NCI-H2196 treated with DMSO at 0.1 percent for 48 hours (cell line): Measurements from ENCODE around the gene TRAPPC2L.

Source experiments
- DNase-seq: peaks from one replicate; lab custom pipeline; 2025; ENCODE audit not compliant: unreplicated experiment; lab: John Stamatoyannopoulos, UW

The TRAPPC2L gene

DNA sequence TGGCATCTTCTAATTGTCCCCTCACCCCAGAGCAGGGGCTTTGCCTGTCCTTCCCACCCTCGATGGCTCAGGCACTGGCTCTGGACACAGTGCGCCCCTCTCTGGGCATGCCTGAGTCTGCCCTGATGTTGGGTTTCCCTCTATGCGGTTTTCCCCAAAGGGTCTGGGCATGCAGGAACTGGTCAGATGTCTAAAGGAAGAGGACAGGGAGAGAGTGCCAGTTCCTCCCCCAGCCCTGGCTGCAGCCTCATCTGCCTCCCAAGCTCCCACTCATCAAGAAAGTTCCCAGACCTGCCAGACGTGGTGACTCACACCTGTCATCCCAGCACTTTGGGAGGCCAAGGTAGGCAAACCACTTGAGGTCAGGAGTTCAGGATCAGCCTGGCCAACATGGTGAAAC, 50.8 kb downstream of the TRAPPC2L start:
- no peak for DNase-seq

DNA sequence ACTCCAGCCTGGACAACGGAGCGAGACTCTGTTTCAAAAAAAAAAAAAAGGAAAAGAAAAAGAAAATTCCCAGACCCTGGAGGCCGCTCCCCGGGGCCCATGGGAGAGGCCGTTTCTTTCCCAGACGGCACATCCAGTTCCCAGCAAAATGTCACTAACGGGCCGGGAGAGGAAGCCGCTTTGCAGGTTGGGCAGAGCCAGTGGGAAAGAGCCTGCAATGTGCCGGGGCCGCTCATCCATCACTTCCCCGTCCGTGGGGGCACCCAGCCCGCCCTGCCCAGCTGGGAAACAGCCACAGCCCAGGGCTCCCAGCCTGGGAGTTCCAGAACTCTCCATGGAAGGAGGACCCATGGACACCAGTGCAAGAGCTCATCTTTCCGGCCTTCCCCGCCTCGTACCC, 51.4 kb downstream of the TRAPPC2L start:
- DNase-seq, result no peak

DNA sequence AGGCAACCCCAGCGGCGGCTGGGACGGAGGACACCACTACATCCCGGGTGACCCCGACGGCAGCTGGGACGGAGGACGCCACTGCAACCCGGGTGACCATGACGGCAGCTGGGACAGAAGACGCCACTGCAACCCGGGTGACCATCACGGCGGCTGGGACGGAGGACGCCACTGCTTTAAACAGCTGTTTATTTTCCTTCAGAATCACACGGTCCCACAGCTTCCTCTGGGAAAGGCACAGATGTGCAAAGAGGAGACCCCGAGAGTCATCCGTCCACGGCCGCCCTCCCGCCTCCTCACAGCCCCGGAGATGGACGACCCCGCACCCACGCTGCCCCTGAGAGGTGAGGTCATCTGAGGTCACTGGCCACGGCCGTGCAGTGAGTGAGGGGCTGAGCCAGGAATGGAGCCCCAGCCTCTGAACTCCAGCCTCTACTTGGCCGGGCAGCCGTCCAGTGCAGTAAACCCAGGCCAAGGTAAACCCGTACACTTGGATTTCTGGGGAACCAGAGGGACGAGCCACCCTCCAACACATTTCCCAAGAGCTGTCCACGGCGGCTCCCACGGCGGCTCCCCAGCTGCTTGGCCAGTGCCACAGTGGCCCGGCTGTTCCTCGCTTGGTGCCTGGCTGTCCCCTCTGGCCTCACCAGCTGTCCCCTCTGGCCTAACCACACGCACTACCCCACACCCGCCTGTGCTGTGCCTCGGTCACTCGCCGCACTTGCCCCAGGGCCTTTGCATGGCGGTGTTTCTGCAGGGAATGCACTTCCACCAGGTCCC, 52.7 kb downstream of the TRAPPC2L start:
- DNase-seq, result no peak

DNA sequence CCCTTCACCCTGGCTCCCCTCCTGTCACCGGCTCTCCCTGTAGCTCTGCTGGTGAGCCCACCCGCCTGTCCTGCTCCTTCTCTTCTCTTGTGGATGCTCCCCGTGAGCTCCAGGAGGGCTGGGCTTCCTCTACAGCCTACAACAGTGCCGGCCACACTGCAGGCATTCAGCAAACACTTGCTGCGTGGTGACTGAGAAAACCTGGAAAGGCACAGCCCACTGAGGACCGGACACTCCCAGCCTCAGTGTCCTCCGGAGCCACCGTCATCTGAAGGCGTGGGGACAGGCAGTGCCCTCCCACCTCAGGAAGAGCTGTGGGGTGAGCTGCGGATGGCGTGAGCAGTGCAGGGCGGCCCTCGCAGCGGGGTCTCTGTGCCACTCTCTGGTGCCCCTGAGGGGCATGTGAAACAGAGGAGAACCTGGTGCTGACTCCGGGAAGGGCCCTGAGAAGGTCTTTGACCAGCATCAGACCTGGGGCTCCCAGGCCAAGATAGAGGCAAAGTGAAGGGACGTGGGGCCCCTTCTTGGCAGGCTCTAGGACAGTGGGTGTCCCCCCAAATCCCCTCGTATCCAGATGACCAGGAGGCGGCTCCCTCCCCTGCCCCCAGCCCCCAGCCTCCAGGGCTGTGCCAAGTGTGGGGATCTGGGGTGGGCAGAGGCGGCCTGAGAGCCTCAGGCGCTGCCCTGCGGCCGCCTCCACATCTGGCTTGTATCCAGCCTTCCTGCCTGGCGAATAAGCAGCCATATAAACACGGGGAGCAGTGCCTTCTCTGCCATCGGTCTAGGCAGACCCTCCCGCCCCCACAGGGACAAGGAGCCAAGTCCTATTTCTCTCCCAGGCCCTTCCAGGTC, 53.6 kb downstream of the TRAPPC2L start:
- no peak for DNase-seq

DNA sequence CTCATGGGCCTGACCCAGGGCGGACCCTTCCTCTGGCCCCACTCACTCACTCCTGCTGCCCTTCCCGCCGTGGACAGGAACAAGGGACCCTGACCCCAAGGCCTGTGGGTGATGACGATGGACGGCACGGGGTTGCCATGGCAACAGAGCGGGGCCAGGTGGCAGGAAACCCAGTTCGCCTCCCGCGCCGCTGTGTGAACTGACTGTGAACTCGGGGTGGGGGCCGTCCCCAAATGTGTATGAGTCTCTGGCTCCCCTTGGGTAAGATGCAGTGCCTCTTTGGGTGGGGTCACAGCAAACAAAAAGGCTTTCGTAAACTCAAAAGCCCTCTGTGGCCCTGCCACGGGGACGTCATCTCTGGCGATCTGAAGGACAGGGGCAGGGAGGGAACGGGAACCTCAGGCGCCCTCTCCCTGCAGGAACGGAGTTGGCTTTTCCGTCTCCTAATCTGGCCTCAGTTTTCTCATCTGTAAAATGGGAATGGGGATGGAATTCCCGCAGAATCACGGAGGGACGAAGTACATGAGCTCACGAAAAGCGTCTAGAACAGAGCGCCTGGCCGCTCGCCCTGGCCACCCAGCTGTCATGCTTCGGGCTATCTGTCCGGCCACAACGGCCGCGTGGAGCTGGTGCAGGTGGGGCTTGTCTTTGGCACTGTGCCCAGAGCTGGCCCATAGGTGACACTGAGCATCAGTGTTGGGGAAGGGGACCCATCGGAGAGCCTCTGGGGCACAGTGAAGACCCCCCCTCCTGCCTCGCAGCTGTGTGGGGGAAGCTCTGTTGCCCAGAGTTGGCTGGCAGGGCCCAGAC, 54.4 kb downstream of the TRAPPC2L start:
- no peak for DNase-seq

DNA sequence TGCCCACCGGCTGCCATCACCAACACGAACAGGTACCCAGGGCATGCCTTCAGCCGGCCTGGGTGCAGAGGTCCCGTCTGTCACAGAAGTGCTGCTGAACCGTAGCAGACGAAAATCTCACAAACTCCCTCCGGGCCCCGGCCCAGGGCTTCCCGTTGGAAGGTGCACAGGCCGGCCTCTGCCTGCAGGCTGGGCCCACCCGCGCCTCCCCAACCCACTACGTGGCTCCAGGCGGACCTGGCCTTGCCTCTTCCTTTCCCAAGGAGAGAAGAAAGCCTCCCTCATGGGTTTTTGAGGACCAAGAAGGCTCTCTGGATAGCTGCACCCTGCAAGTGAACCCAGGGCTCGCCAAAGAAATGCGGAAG, 55.0 kb downstream of the TRAPPC2L start:
- DNase-seq, result no peak
